H9 (cell line): Measurements from ENCODE around the gene OR52W1. TPM values are rescaled to one million over a fixed set of nuclear protein-coding genes. Genes with fewer than 3 reads are reported as not detected.

ENCODE experiments used
- DNase-seq: peaks from one replicate; pipeline ENCODE4 v3.0.0-alpha.2; 2017
- H2AFZ ChIP-seq: one replicate; pipeline ENCODE4 v1.6.1; 2013; ENCODE audit warnings: mild to moderate bottlenecking, low read length, control low read depth, moderate library complexity
- H2AK5ac ChIP-seq: 2 replicates; pipeline ENCODE4 v1.6.1; 2013; ENCODE audit warnings: low read length, control low read depth, mixed read lengths; ENCODE audit not compliant: insufficient read length
- H2BK120ac ChIP-seq: one replicate; pipeline ENCODE4 v1.6.1; 2013; ENCODE audit warnings: low read depth, mild to moderate bottlenecking, low read length, control low read depth, inconsistent platforms; ENCODE audit not compliant: poor library complexity, severe bottlenecking
- H2BK12ac ChIP-seq: 2 replicates; pipeline ENCODE4 v1.6.1; 2013; ENCODE audit warnings: low read length, control low read depth, mixed read lengths, low read depth; ENCODE audit not compliant: insufficient read length
- H2BK15ac ChIP-seq: 2 replicates; pipeline ENCODE4 v1.6.1; 2013; ENCODE audit warnings: low read depth, low read length, control low read depth
- H2BK20ac ChIP-seq: one replicate; pipeline ENCODE4 v1.6.1; 2013; ENCODE audit warnings: low read depth, mild to moderate bottlenecking, low read length, control low read depth, inconsistent platforms; ENCODE audit not compliant: poor library complexity, severe bottlenecking
- H2BK5ac ChIP-seq: 2 replicates; pipeline ENCODE4 v1.6.1; 2013; ENCODE audit warnings: low read length, control low read depth, mixed read lengths; ENCODE audit not compliant: insufficient read length
- H3K14ac ChIP-seq: 2 replicates; pipeline ENCODE4 v1.6.1; 2013; ENCODE audit warnings: low read length, control low read depth; ENCODE audit not compliant: insufficient read depth
- H3K18ac ChIP-seq: 2 replicates; pipeline ENCODE4 v1.6.1; 2013; ENCODE audit warnings: low read depth, mild to moderate bottlenecking, mixed read lengths, low read length, control low read depth; ENCODE audit not compliant: insufficient read length
- H3K23ac ChIP-seq: 2 replicates; pipeline ENCODE4 v1.6.1; 2013; ENCODE audit warnings: low read length, control low read depth, mixed read lengths, low read depth; ENCODE audit not compliant: insufficient read length
- H3K23me2 ChIP-seq: 2 replicates; pipeline ENCODE4 v1.6.1; 2013; ENCODE audit warnings: low read depth, mild to moderate bottlenecking, mixed read lengths, low read length, control low read depth; ENCODE audit not compliant: insufficient read length, poor library complexity, severe bottlenecking
- H3K27ac ChIP-seq: 2 replicates; pipeline ENCODE4 v1.5.1; 2013; ENCODE audit warnings: low read length, control low read depth, mixed read lengths, low read depth; ENCODE audit not compliant: insufficient read length
- H3K27me3 ChIP-seq: 2 replicates; pipeline ENCODE4 v1.6.1; 2013; ENCODE audit warnings: low read length, control low read depth, inconsistent platforms; ENCODE audit not compliant: insufficient read depth
- H3K4ac ChIP-seq: 2 replicates; pipeline ENCODE4 v1.6.1; 2013; ENCODE audit warnings: low read depth, mild to moderate bottlenecking, control low read depth, inconsistent platforms, low read length, moderate library complexity
- H3K4me1 ChIP-seq: 2 replicates; pipeline ENCODE4 v1.6.1; 2013; ENCODE audit warnings: low read length, control low read depth, inconsistent platforms; ENCODE audit not compliant: insufficient read depth
- H3K4me2 ChIP-seq: 2 replicates; pipeline ENCODE4 v1.6.1; 2013; ENCODE audit warnings: low read length, control low read depth, mixed read lengths; ENCODE audit not compliant: insufficient read length, insufficient read depth
- H3K56ac ChIP-seq: 2 replicates; pipeline ENCODE4 v1.6.1; 2013; ENCODE audit warnings: low read depth, mild to moderate bottlenecking, mixed read lengths, low read length, control low read depth; ENCODE audit not compliant: insufficient read length
- H3K79me1 ChIP-seq: 2 replicates; pipeline ENCODE4 v1.6.1; 2013; ENCODE audit warnings: low read depth, mild to moderate bottlenecking, moderate library complexity, low read length, control low read depth, inconsistent platforms; ENCODE audit not compliant: insufficient read depth, poor library complexity, severe bottlenecking
- H3K79me2 ChIP-seq: 2 replicates; pipeline ENCODE4 v1.6.1; 2013; ENCODE audit warnings: low read length, control low read depth, inconsistent platforms; ENCODE audit not compliant: insufficient read depth
- H3K9ac ChIP-seq: 2 replicates; pipeline ENCODE4 v1.6.1; 2013; ENCODE audit warnings: low read length, control low read depth, mixed read lengths; ENCODE audit not compliant: insufficient read length; ENCODE audit errors: extremely low read depth
- H3K9me3 ChIP-seq: one replicate; pipeline ENCODE4 v1.6.1; 2013; ENCODE audit warnings: low read depth, low read length, inconsistent platforms; ENCODE audit not compliant: control insufficient read depth
- H3T11ph ChIP-seq: one replicate; pipeline ENCODE4 v1.6.1; 2013; ENCODE audit warnings: mild to moderate bottlenecking, low read length, control low read depth, inconsistent platforms
- H4K20me1 ChIP-seq: one replicate; pipeline ENCODE4 v1.6.1; 2013; ENCODE audit not compliant: control insufficient read depth, insufficient read length, insufficient read depth
- H4K5ac ChIP-seq: 2 replicates; pipeline ENCODE4 v1.6.1; 2013; ENCODE audit warnings: low read depth, mild to moderate bottlenecking, mixed read lengths, low read length, control low read depth; ENCODE audit not compliant: insufficient read length
- H4K8ac ChIP-seq: replicated peaks from 2 replicates; pipeline ENCODE4 v1.6.1; 2013; ENCODE audit warnings: low read length, control low read depth, mixed read lengths, low read depth; ENCODE audit not compliant: insufficient read length
- H4K91ac ChIP-seq: 2 replicates; pipeline ENCODE4 v1.6.1; 2013; ENCODE audit warnings: low read depth, mild to moderate bottlenecking, moderate library complexity, mixed read lengths, low read length, control low read depth; ENCODE audit not compliant: insufficient read length
- H3K27ac Mint-ChIP-seq, 3 experiments: 2 replicates in 2 of 3; 3 replicates in 1 of 3; pipeline ENCODE4 v1.8.0; 2020 to 2021; ENCODE audit warnings: mixed read lengths in 3 of 3, mild to moderate bottlenecking in 1 of 3, moderate library complexity in 1 of 3
- H3K27me3 Mint-ChIP-seq: 2 replicates; pipeline ENCODE4 v1.8.0; 2021; ENCODE audit warnings: low read depth, mild to moderate bottlenecking, moderate library complexity, mixed read lengths
- H3K36me3 Mint-ChIP-seq, 3 experiments: 2 replicates in 2 of 3; 3 replicates in 1 of 3; pipeline ENCODE4 v1.8.0; 2020 to 2021; ENCODE audit warnings: low read depth in 3 of 3, mixed read lengths in 3 of 3; ENCODE audit not compliant: insufficient read depth in 1 of 3
- H3K4me1 Mint-ChIP-seq, 2 experiments: 2 replicates each; pipeline ENCODE4 v1.8.0; 2020; ENCODE audit warnings: mixed read lengths in 2 of 2
- H3K4me3 Mint-ChIP-seq, 2 experiments: 2 replicates in 1 of 2; 3 replicates in 1 of 2; pipeline ENCODE4 v1.8.0; 2020 to 2021; ENCODE audit warnings: mild to moderate bottlenecking in 2 of 2, mixed read lengths in 2 of 2, moderate library complexity in 1 of 2
- H3K9me3 Mint-ChIP-seq, 2 experiments: 2 replicates in 1 of 2; 3 replicates in 1 of 2; pipeline ENCODE4 v1.8.0; 2020; ENCODE audit warnings: mild to moderate bottlenecking in 2 of 2, mixed read lengths in 2 of 2, moderate library complexity in 1 of 2
- WGBS: extraction: QIAGEN DNeasy Blood & Tissue Kit; methylation state at CpG from one replicate; pipeline ENCODE4 v1.1.7; 2013; ENCODE audit warnings: missing lambda C conversion rate, low lambda C conversion rate, mixed read lengths; ENCODE audit not compliant: insufficient read length; ENCODE audit errors: extremely low coverage; 5-methylcytosine and 5-hydroxymethylcytosine counted together
- total RNA-seq: library from RNA; stranded (reverse); gene quantifications from 2 replicates; pipeline ENCODE4 v1.2.1, GENCODE V29; 2021
- TF ChIP-seq, protein P1 (sequence below): fragments of 200-600 bp; sonication (generic); conservative IDR thresholded peaks from 3 replicates; pipeline ENCODE4 v1.8.0; 2021; ENCODE audit warnings: antibody characterized with exemption, mild to moderate bottlenecking

The OR52W1 gene
- total RNA-seq, 1 experiment from 2014 or later, result not detected

DNA sequence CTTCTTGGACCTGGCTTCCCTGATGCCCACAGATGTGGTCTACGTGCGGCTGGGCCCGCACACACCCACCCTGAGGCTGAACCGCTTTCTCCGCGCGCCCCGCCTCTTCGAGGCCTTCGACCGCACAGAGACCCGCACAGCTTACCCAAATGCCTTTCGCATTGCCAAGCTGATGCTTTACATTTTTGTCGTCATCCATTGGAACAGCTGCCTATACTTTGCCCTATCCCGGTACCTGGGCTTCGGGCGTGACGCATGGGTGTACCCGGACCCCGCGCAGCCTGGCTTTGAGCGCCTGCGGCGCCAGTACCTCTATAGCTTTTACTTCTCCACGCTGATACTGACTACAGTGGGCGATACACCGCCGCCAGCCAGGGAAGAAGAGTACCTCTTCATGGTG, 41.1 kb downstream of the OR52W1 start:
- Histone ChIP-seq H2BK15ac (no peak overlapping the region), H3K18ac (no peak overlapping the region), H3K4me1 (no peaks in the 10 kb centered on the region; the same call in 1 of the 2 replicates), H3K9ac (no peak overlapping the region), H4K8ac (no peak overlapping the region), H2AFZ (no peak overlapping the region), H2BK120ac (no peak overlapping the region), H3K9me3 (no peaks in the 10 kb centered on the region), H3K23ac (no peak overlapping the region), H2BK12ac (no peak overlapping the region), H4K5ac (no peak overlapping the region), H3T11ph (no peak overlapping the region), H2BK5ac (no peak overlapping the region), H3K27me3 (no peaks in the 10 kb centered on the region), H3K14ac (no peak overlapping the region), H3K23me2 (no peaks in the 10 kb centered on the region), H3K79me1 (no peaks in the 10 kb centered on the region), H3K4ac (no peak overlapping the region), H2AK5ac (no peak overlapping the region), H4K20me1 (no peaks in the 10 kb centered on the region), H4K91ac (no peak overlapping the region), H3K79me2 (no peaks in the 10 kb centered on the region), H3K27ac (no peak overlapping the region), H3K4me2 (no peak overlapping the region), H2BK20ac (no peak overlapping the region), H3K56ac (no peak overlapping the region)
- TF ChIP-seq, protein P1, sequence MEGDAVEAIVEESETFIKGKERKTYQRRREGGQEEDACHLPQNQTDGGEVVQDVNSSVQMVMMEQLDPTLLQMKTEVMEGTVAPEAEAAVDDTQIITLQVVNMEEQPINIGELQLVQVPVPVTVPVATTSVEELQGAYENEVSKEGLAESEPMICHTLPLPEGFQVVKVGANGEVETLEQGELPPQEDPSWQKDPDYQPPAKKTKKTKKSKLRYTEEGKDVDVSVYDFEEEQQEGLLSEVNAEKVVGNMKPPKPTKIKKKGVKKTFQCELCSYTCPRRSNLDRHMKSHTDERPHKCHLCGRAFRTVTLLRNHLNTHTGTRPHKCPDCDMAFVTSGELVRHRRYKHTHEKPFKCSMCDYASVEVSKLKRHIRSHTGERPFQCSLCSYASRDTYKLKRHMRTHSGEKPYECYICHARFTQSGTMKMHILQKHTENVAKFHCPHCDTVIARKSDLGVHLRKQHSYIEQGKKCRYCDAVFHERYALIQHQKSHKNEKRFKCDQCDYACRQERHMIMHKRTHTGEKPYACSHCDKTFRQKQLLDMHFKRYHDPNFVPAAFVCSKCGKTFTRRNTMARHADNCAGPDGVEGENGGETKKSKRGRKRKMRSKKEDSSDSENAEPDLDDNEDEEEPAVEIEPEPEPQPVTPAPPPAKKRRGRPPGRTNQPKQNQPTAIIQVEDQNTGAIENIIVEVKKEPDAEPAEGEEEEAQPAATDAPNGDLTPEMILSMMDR, result no peak
- Mint-ChIP-seq H3K4me3 (no peak overlapping the region), H3K36me3 (no peaks in the 10 kb centered on the region), H3K27me3 (peaks cover 16% of the 10 kb centered on the region), H3K4me1 (peaks cover 11 to 17% of the 10 kb centered on the region in 2 experiments), H3K27ac (no peak overlapping the region), H3K9me3 (no peaks in the 10 kb centered on the region)
- no peak for DNase-seq
- WGBS, result no CpG with 5 or more reads among the region's 28 CpGs
